Measurements from ENCODE around the gene TRMU. TPM values are rescaled to one million over a fixed set of nuclear protein-coding genes. Genes with fewer than 3 reads are reported as not detected.

Gene TRMU
- total and polyA plus RNA-seq, 4 donors, result 14.3 to 34.4 (median 18.6) TPM

DNA sequence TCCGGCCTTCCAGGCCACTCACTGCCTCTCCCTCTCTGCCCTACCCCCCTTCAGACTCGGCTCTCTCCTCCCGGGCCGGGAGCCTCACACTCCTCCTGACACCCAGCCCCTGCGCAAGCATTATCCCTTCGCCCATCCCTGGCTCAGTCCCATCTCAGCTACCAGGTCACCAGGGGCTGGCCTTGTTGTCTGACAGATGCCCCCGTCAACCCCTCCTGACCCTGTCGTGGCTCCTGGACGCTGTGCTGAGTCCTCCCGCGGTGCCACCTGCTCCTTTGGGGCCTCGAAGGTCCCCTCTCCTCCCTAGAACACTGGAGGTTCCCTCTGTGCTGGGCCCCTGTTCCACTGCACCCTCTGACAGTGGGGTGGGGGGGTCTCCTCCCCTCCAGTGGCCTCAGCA lies 32.9 kb downstream of the TRMU start (continued):
- TF ChIP-seq, protein P1, sequence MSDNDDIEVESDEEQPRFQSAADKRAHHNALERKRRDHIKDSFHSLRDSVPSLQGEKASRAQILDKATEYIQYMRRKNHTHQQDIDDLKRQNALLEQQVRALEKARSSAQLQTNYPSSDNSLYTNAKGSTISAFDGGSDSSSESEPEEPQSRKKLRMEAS (IDR thresholded peaks at IDR 0.05), result no peak
- TF ChIP-seq FOXA2 (IDR thresholded peaks at IDR 0.05) (no peak), YY1 (IDR thresholded peaks at IDR 0.05) (no peak), TAF1 (conservative IDR thresholded peaks at IDR 0.05) (no peak)

GRCh38 chr22:46368871-46369715 lies 33.6 kb downstream of the TRMU start:
- no peak for TF ChIP-seq REST (IDR thresholded peaks at IDR 0.05)
- TF ChIP-seq HNF4A (conservative IDR thresholded peaks at IDR 0.05), result peak in 1 of 2 donors; percentile 64
- no peak for TF ChIP-seq FOXA1 (IDR thresholded peaks at IDR 0.05)
- TF ChIP-seq RXRA (IDR thresholded peaks at IDR 0.05), result peak in 1 of 2 donors; percentile 39
- TF ChIP-seq, protein P1 (IDR thresholded peaks at IDR 0.05), result no peak
- TF ChIP-seq CTCF (IDR thresholded peaks at IDR 0.05; ENCODE audit: low read depth, low read length, missing input control), result no peak
- no peak for TF ChIP-seq HNF4G (IDR thresholded peaks at IDR 0.05)
- TF ChIP-seq EGR1 (IDR thresholded peaks at IDR 0.05; ENCODE audit: low read depth in 2 of 2), result no peak
- H3K9ac ChIP-seq (ENCODE audit: low read depth in 1 of 2, low read length in 2 of 2), result no peak overlapping the region
- no peak overlapping the region for H3K4me3 ChIP-seq (ENCODE audit: low read depth in 1 of 3, low read length in 3 of 3)
- no peak for DNase-seq (ENCODE audit: low spot score)
- no peaks in the 10 kb centered on the region for H3K27me3 ChIP-seq (ENCODE audit: control insufficient read depth in 4 of 4, insufficient read depth in 4 of 4, low read length in 3 of 4)
- H3K4me1 ChIP-seq (ENCODE audit: control insufficient read depth in 4 of 4, insufficient read depth in 4 of 4, low read length in 3 of 4), result peaks cover 14 to 54% (median 43%) of the 10 kb centered on the region in 4 donors
- peak overlapping the region; percentile 64 to 86 for H3K27ac ChIP-seq (ENCODE audit: low read depth in 1 of 2, low read length in 2 of 2)
- 74% methylated on average over 31 of the region's 31 CpGs for WGBS
- no peaks in the 10 kb centered on the region for H3K36me3 ChIP-seq (ENCODE audit: control insufficient read depth in 4 of 4, insufficient read depth in 3 of 4, low read depth in 1 of 4, low read length in 3 of 4)
- H3K9me3 ChIP-seq (ENCODE audit: control insufficient read depth in 4 of 4, low read length in 3 of 4), result no peaks in the 10 kb centered on the region

- H3K36me3 ChIP-seq (ENCODE audit: control insufficient read depth in 4 of 4, insufficient read depth in 3 of 4, low read depth in 1 of 4, low read length in 3 of 4), result no peaks in the 10 kb centered on the region
- no peak for DNase-seq (ENCODE audit: low spot score)
- H3K9me3 ChIP-seq (ENCODE audit: control insufficient read depth in 4 of 4, low read length in 3 of 4), result no peaks in the 10 kb centered on the region
- H3K27ac ChIP-seq (ENCODE audit: low read depth in 1 of 2, low read length in 2 of 2), result peak overlapping the region; percentile 69 to 86
- H3K4me3 ChIP-seq (ENCODE audit: low read depth in 1 of 3, low read length in 3 of 3), result no peak overlapping the region
- peak overlapping the region in 1 of 2 donors; percentile 50 for H3K9ac ChIP-seq (ENCODE audit: low read depth in 1 of 2, low read length in 2 of 2)
- H3K27me3 ChIP-seq (ENCODE audit: control insufficient read depth in 4 of 4, insufficient read depth in 4 of 4, low read length in 3 of 4), result no peaks in the 10 kb centered on the region
- WGBS, result 83% methylated on average over 25 of the region's 25 CpGs
- peaks cover 16 to 61% (median 43%) of the 10 kb centered on the region in 4 donors for H3K4me1 ChIP-seq (ENCODE audit: control insufficient read depth in 4 of 4, insufficient read depth in 4 of 4, low read length in 3 of 4)
- TF ChIP-seq EGR1 (IDR thresholded peaks at IDR 0.05; ENCODE audit: low read depth in 2 of 2), result no peak
- TF ChIP-seq JUND (IDR thresholded peaks at IDR 0.05), result no peak
- TF ChIP-seq, protein P2, sequence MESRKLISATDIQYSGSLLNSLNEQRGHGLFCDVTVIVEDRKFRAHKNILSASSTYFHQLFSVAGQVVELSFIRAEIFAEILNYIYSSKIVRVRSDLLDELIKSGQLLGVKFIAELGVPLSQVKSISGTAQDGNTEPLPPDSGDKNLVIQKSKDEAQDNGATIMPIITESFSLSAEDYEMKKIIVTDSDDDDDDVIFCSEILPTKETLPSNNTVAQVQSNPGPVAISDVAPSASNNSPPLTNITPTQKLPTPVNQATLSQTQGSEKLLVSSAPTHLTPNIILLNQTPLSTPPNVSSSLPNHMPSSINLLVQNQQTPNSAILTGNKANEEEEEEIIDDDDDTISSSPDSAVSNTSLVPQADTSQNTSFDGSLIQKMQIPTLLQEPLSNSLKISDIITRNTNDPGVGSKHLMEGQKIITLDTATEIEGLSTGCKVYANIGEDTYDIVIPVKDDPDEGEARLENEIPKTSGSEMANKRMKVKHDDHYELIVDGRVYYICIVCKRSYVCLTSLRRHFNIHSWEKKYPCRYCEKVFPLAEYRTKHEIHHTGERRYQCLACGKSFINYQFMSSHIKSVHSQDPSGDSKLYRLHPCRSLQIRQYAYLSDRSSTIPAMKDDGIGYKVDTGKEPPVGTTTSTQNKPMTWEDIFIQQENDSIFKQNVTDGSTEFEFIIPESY (IDR thresholded peaks at IDR 0.05), result no peak
- TF ChIP-seq, protein P3, sequence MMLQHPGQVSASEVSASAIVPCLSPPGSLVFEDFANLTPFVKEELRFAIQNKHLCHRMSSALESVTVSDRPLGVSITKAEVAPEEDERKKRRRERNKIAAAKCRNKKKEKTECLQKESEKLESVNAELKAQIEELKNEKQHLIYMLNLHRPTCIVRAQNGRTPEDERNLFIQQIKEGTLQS (IDR thresholded peaks at IDR 0.05), result no peak
- no peak for TF ChIP-seq SP1 (IDR thresholded peaks at IDR 0.05)
- TF ChIP-seq NR2F2 (IDR thresholded peaks at IDR 0.05), result no peak
- TF ChIP-seq RAD21 (IDR thresholded peaks at IDR 0.05), result no peak
- no peak for TF ChIP-seq RXRA (IDR thresholded peaks at IDR 0.05)
- no peak for TF ChIP-seq FOXA2 (IDR thresholded peaks at IDR 0.05)
- no peak for TF ChIP-seq HNF4A (conservative IDR thresholded peaks at IDR 0.05)
- TF ChIP-seq HNF4G (IDR thresholded peaks at IDR 0.05), result no peak
- no peak for TF ChIP-seq YY1 (IDR thresholded peaks at IDR 0.05)
Observed at GRCh38 chr22:46369716-46370583, 34.4 kb downstream of the TRMU start.

All from liver (tissue), 9 donors.